Fibroblast of villous mesenchyme (primary cell): ENCODE measurements around the gene MOCS3. TPM values are rescaled to one million over a fixed set of nuclear protein-coding genes. Genes with fewer than 3 reads are reported as not detected.

Experiments
- DNase-seq: peaks from one replicate; pipeline ENCODE4 v3.0.0-alpha.2; 2010; ENCODE audit warnings: low read depth
- H3K4me3 ChIP-seq: 2 replicates; pipeline ENCODE4 v1.5.1; 2011; ENCODE audit warnings: low read depth, mild to moderate bottlenecking, low read length
- CTCF ChIP-seq: IDR thresholded peaks from 2 replicates; pipeline ENCODE4 v1.5.1; 2012; ENCODE audit warnings: low read depth, mild to moderate bottlenecking, low read length; ENCODE audit not compliant: insufficient read depth
- total RNA-seq: library from RNA; depleted of rRNA; stranded (reverse); fragments of >200 nt; gene quantifications from 2 replicates; pipeline ENCODE4 v1.2.3, GENCODE V29; 2012

The MOCS3 gene
- total RNA-seq, 1 donor, result 10.4 TPM

GRCh38 chr20:51001430-51002265 is 43.0 kb downstream of the MOCS3 start:
- no peak for DNase-seq
- TF ChIP-seq CTCF, result no peak

GRCh38 chr20:51002633-51003032 is 44.0 kb downstream of the MOCS3 start:
- H3K4me3 ChIP-seq, result no peak overlapping the region
- TF ChIP-seq CTCF, result no peak
- no peak for DNase-seq

More at GRCh38 chr20:51001430-51002265, 43.0 kb downstream of the MOCS3 start:
- no peak overlapping the region for H3K4me3 ChIP-seq

- DNase-seq, result no peak
- H3K4me3 ChIP-seq, result no peak overlapping the region
- no peak for TF ChIP-seq CTCF
Observed at GRCh38 chr20:51003753-51004152, 45.1 kb downstream of the MOCS3 start.

GRCh38 chr20:51004305-51004727 is 45.7 kb downstream of the MOCS3 start:
- TF ChIP-seq CTCF, result no peak
- no peak for DNase-seq
- no peak overlapping the region for H3K4me3 ChIP-seq

- DNase-seq, result no peak
- H3K4me3 ChIP-seq, result no peak overlapping the region
- TF ChIP-seq CTCF, result no peak
Observed at GRCh38 chr20:51004781-51005180, 46.2 kb downstream of the MOCS3 start.

- H3K4me3 ChIP-seq, result no peak overlapping the region
- DNase-seq, result no peak
- no peak for TF ChIP-seq CTCF
Observed at GRCh38 chr20:51005214-51005613, 46.6 kb downstream of the MOCS3 start.
